WTC11 (cell line): ENCODE measurements around the gene DUSP11. TPM values are rescaled to one million over a fixed set of nuclear protein-coding genes. Genes with fewer than 3 reads are reported as not detected.
A peak's percentile ranks its signal among the peaks of the same experiment; 100 is the strongest.

ENCODE experiments used
- ATAC-seq: fragments of 200-7000 bp; cut with Tn5 transposase; 2 replicates; pipeline ENCODE4 v1.10.0; 2021; ENCODE audit warnings: mild to moderate bottlenecking, moderate library complexity
- Bru-seq: library from RNA; stranded (reverse); fragments of 400-500 nt; gene quantifications from one replicate; lab custom pipeline; 2021; lab: Mats Ljungman, UMichigan
- CTCF ChIA-PET: fragments of 300-600 bp; sonication (Branson Sonifier 250); formaldehyde crosslinking; loops from one replicate; lab custom pipeline; 2021; ENCODE audit warnings: antibody characterized with exemption; lab: Charles Lee
- POLR2A ChIA-PET: fragments of 350-600 bp; sonication (Branson Sonifier 250); formaldehyde crosslinking; loops from one replicate; lab custom pipeline; 2021; ENCODE audit warnings: antibody characterized with exemption; lab: Charles Lee
- DNase-seq: peaks from one replicate; pipeline ENCODE4 v3.0.0; 2021; ENCODE audit warnings: low spot score
- H3K27ac Mint-ChIP-seq: 2 replicates; pipeline ENCODE4 v1.8.0; 2021; ENCODE audit warnings: mixed read lengths
- H3K27me3 Mint-ChIP-seq: 2 replicates; pipeline ENCODE4 v1.8.0; 2021; ENCODE audit warnings: low read depth, mild to moderate bottlenecking, moderate library complexity, mixed read lengths
- H3K36me3 Mint-ChIP-seq: 2 replicates; pipeline ENCODE4 v1.8.0; 2021; ENCODE audit warnings: mixed read lengths
- H3K4me1 Mint-ChIP-seq: 2 replicates; pipeline ENCODE4 v1.8.0; 2022; ENCODE audit warnings: mixed read lengths
- H3K4me3 Mint-ChIP-seq: 2 replicates; pipeline ENCODE4 v1.8.0; 2021; ENCODE audit warnings: mild to moderate bottlenecking, moderate library complexity, mixed read lengths
- H3K9me3 Mint-ChIP-seq: 2 replicates; pipeline ENCODE4 v1.8.0; 2021; ENCODE audit warnings: mixed read lengths
- ARID4B ChIP-seq: sonication (generic); formaldehyde crosslinking; IDR thresholded peaks from 2 replicates; pipeline ENCODE4 v1.8.0; 2023; ENCODE audit warnings: missing genetic modification reagents, mild to moderate bottlenecking, borderline replicate concordance
- CTCF ChIP-seq: fragments of 200-600 bp; IDR thresholded peaks from 2 replicates; pipeline ENCODE4 v1.8.0; 2022; ENCODE audit warnings: antibody characterized with exemption
- E2F1 ChIP-seq: sonication (generic); formaldehyde crosslinking; IDR thresholded peaks from 2 replicates; pipeline ENCODE4 v1.8.0; 2022; ENCODE audit warnings: mild to moderate bottlenecking, missing genetic modification reagents
- EMX1 ChIP-seq: fragments of 250-450 bp; sonication (Bioruptor Pico); IDR thresholded peaks from 2 replicates; pipeline ENCODE4 v1.8.0; 2021; ENCODE audit warnings: mild to moderate bottlenecking
- ETV6 ChIP-seq: sonication (generic); formaldehyde crosslinking; IDR thresholded peaks from 2 replicates; pipeline ENCODE4 v1.8.1; 2022; ENCODE audit warnings: mild to moderate bottlenecking, missing genetic modification reagents
- FOXJ3 ChIP-seq: sonication (generic); formaldehyde crosslinking; IDR thresholded peaks from 2 replicates; pipeline ENCODE4 v1.9.0; 2021; ENCODE audit warnings: missing genetic modification reagents, mild to moderate bottlenecking, borderline replicate concordance
- FOXK1 ChIP-seq: sonication (generic); formaldehyde crosslinking; IDR thresholded peaks from 2 replicates; pipeline ENCODE4 v1.8.0; 2022; ENCODE audit warnings: mild to moderate bottlenecking, moderate library complexity, missing genetic modification reagents
- FOXP1 ChIP-seq: sonication (generic); formaldehyde crosslinking; IDR thresholded peaks from 2 replicates; pipeline ENCODE4 v1.8.0; 2022; ENCODE audit warnings: missing genetic modification reagents, mild to moderate bottlenecking, moderate library complexity, borderline replicate concordance
- GABPB1 ChIP-seq: sonication (generic); formaldehyde crosslinking; IDR thresholded peaks from 2 replicates; pipeline ENCODE4 v1.8.1; 2023; ENCODE audit warnings: mild to moderate bottlenecking, missing genetic modification reagents
- JUN ChIP-seq: sonication (generic); formaldehyde crosslinking; IDR thresholded peaks from 2 replicates; pipeline ENCODE4 v1.8.0; 2023; ENCODE audit warnings: mild to moderate bottlenecking, missing genetic modification reagents
- MAX ChIP-seq: sonication (generic); formaldehyde crosslinking; IDR thresholded peaks from 2 replicates; pipeline ENCODE4 v1.8.0; 2022; ENCODE audit warnings: mild to moderate bottlenecking, missing genetic modification reagents
- NFYB ChIP-seq: sonication (generic); formaldehyde crosslinking; conservative IDR thresholded peaks from 2 replicates; pipeline ENCODE4 v1.8.0; 2022; ENCODE audit warnings: low read depth, missing genetic modification reagents
- PRRX2 ChIP-seq: fragments of 250-450 bp; sonication (Bioruptor Pico); IDR thresholded peaks from 2 replicates; pipeline ENCODE4 v1.8.0; 2021; ENCODE audit warnings: mild to moderate bottlenecking
- RELA ChIP-seq: sonication (generic); formaldehyde crosslinking; IDR thresholded peaks from 2 replicates; pipeline ENCODE4 v1.8.1; 2022; ENCODE audit warnings: missing genetic modification reagents, mild to moderate bottlenecking, borderline replicate concordance
- SP1 ChIP-seq: sonication (generic); formaldehyde crosslinking; conservative IDR thresholded peaks from 2 replicates; pipeline ENCODE4 v1.8.1; 2022; ENCODE audit warnings: missing genetic modification reagents
- ZNF121 ChIP-seq: sonication (generic); formaldehyde crosslinking; IDR thresholded peaks from 2 replicates; pipeline ENCODE4 v1.8.0; 2023; ENCODE audit warnings: missing genetic modification reagents
- long read RNA-seq, 3 experiments: library from RNA in 1 of 3; library from capped mRNA in 1 of 3; library from polyadenylated mRNA in 1 of 3; unstranded in 2 of 3; stranded (forward) in 1 of 3; transcript quantifications; one replicate each; pipeline ENCODE4 v2.0.0, GENCODE V29; 2021
- total RNA-seq: library from RNA; stranded (reverse); gene quantifications from 3 replicates; pipeline ENCODE4 v1.2.3, GENCODE V29; 2021
- TF ChIP-seq, protein P1 (sequence below): sonication (generic); formaldehyde crosslinking; IDR thresholded peaks from 2 replicates; pipeline ENCODE4 v1.8.0; 2022; ENCODE audit warnings: mild to moderate bottlenecking, missing genetic modification reagents
- TF ChIP-seq, protein P2 (sequence below): sonication (generic); formaldehyde crosslinking; IDR thresholded peaks from 2 replicates; pipeline ENCODE4 v1.8.0; 2023; ENCODE audit warnings: missing genetic modification reagents
- TF ChIP-seq, protein P3 (sequence below): sonication (generic); formaldehyde crosslinking; IDR thresholded peaks from 2 replicates; pipeline ENCODE4 v1.8.1; 2023; ENCODE audit warnings: mild to moderate bottlenecking, moderate library complexity, missing genetic modification reagents

The DUSP11 gene
- total RNA-seq (14.6 to 16.8 TPM (median 15.1 TPM) in 3 replicates), Bru-seq, nascent RNA (percentile 78 among the genes with signal in this experiment)
- long read RNA-seq, experiment 1, transcript DUSP11-201 (9 exons, 1,653 nt) = major isoform, 73 of 83 reads
- long read RNA-seq, experiment 1, partial matches to known transcripts = 1 of 83 reads
- long read RNA-seq, experiment 1, other reads (novel, unspliced or antisense) = 9 of 83 reads
- long read RNA-seq, experiment 2, transcript DUSP11-201 (9 exons, 1,653 nt) = major isoform, 13 of 26 reads
- long read RNA-seq, experiment 2, partial matches to known transcripts = 8 of 26 reads
- long read RNA-seq, experiment 2, other reads (novel, unspliced or antisense) = 5 of 26 reads
- long read RNA-seq, experiment 3, transcript DUSP11-201 (9 exons, 1,653 nt) = major isoform, 76 of 83 reads
- long read RNA-seq, experiment 3, partial matches to known transcripts = 4 of 83 reads
- long read RNA-seq, experiment 3, other reads (novel, unspliced or antisense) = 3 of 83 reads

- H3K4me1 Mint-ChIP-seq = peaks cover 10% of the 10 kb centered on the region
- TF ChIP-seq PRRX2 (CRISPR knock-in tag) (no peak), RELA (no peak), MAX (CRISPR knock-in tag) (peak; percentile 64), FOXP1 (CRISPR knock-in tag) (peak; percentile 79; the same call in 1 of the 2 replicates), E2F1 (no peak), SP1 (CRISPR knock-in tag) (0 out of 2 replicates have a peak, but pooled peaks have one; percentile 48), CTCF (peak; percentile 86), FOXJ3 (CRISPR knock-in tag) (no peak), NFYB (no peak), EMX1 (CRISPR knock-in tag) (no peak), FOXK1 (peak; percentile 99), ZNF121 (CRISPR knock-in tag) (no peak), JUN (CRISPR knock-in tag) (no peak), GABPB1 (CRISPR knock-in tag) (0 out of 2 replicates have a peak, but pooled peaks have one; percentile 67), ARID4B (no peak), ETV6 (CRISPR knock-in tag) (0 out of 2 replicates have a peak, but pooled peaks have one; percentile 55)
- TF ChIP-seq, protein P1, sequence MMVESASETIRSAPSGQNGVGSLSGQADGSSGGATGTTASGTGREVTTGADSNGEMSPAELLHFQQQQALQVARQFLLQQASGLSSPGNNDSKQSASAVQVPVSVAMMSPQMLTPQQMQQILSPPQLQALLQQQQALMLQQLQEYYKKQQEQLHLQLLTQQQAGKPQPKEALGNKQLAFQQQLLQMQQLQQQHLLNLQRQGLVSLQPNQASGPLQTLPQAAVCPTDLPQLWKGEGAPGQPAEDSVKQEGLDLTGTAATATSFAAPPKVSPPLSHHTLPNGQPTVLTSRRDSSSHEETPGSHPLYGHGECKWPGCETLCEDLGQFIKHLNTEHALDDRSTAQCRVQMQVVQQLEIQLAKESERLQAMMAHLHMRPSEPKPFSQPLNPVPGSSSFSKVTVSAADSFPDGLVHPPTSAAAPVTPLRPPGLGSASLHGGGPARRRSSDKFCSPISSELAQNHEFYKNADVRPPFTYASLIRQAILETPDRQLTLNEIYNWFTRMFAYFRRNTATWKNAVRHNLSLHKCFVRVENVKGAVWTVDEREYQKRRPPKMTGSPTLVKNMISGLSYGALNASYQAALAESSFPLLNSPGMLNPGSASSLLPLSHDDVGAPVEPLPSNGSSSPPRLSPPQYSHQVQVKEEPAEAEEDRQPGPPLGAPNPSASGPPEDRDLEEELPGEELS (CRISPR knock-in tag) = peak; percentile 88
- TF ChIP-seq, protein P2, sequence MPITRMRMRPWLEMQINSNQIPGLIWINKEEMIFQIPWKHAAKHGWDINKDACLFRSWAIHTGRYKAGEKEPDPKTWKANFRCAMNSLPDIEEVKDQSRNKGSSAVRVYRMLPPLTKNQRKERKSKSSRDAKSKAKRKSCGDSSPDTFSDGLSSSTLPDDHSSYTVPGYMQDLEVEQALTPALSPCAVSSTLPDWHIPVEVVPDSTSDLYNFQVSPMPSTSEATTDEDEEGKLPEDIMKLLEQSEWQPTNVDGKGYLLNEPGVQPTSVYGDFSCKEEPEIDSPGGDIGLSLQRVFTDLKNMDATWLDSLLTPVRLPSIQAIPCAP (CRISPR knock-in tag) = peak; percentile 77; the same call in 1 of the 2 replicates
- TF ChIP-seq, protein P3, sequence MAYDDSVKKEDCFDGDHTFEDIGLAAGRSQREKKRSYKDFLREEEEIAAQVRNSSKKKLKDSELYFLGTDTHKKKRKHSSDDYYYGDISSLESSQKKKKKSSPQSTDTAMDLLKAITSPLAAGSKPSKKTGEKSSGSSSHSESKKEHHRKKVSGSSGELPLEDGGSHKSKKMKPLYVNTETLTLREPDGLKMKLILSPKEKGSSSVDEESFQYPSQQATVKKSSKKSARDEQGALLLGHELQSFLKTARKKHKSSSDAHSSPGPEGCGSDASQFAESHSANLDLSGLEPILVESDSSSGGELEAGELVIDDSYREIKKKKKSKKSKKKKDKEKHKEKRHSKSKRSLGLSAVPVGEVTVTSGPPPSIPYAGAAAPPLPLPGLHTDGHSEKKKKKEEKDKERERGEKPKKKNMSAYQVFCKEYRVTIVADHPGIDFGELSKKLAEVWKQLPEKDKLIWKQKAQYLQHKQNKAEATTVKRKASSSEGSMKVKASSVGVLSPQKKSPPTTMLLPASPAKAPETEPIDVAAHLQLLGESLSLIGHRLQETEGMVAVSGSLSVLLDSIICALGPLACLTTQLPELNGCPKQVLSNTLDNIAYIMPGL (CRISPR knock-in tag) = 0 out of 2 replicates have a peak, but pooled peaks have one; percentile 30
- ChIA-PET POLR2A (interaction anchor here (1.0 kb wide), 1 partner anchor 49 kb away, joined by 3 read pairs; no protein-coding TSS in a partner anchor), CTCF (no interaction called here)
- H3K36me3 Mint-ChIP-seq = peaks cover 18% of the 10 kb centered on the region
- peak within 1 kb of the TSS; percentile 96 for H3K4me3 Mint-ChIP-seq
- peak; percentile 100 for ATAC-seq
- no peaks in the 10 kb centered on the region for H3K9me3 Mint-ChIP-seq
- no peaks in the 10 kb centered on the region for H3K27me3 Mint-ChIP-seq
- H3K27ac Mint-ChIP-seq = peak within 1 kb of the TSS; percentile 67
- peak; percentile 97 for DNase-seq
Measured at GRCh38 chr2:73779467-73780236, at the start of gene DUSP11. DUSP11 (minus strand) TSS chr2:73780103; CDS start chr2:73779974, 129 bp downstream.
